Umbilical cord (tissue), 2 donors: Measurements from ENCODE around the gene AAGAB. TPM values are rescaled to one million over a fixed set of nuclear protein-coding genes. Genes with fewer than 3 reads are reported as not detected.

Source experiments
- DNase-seq: peaks from one replicate; pipeline ENCODE4 v3.0.0-alpha.2; 2015; ENCODE audit warnings: low spot score
- total RNA-seq: library from RNA; depleted of rRNA; stranded (reverse); fragments of >200 nt; gene quantifications from one replicate; pipeline ENCODE4 v1.2.3, GENCODE V29; 2014; ENCODE audit warnings: low replicate concordance; ENCODE audit not compliant: insufficient read depth

AAGAB gene
- total RNA-seq, 1 donor from 2014 or later = 25.0 TPM

- no peak for DNase-seq
Measured at GRCh38 chr15:67189326-67190051, 65.0 kb downstream of the AAGAB start.

DNA sequence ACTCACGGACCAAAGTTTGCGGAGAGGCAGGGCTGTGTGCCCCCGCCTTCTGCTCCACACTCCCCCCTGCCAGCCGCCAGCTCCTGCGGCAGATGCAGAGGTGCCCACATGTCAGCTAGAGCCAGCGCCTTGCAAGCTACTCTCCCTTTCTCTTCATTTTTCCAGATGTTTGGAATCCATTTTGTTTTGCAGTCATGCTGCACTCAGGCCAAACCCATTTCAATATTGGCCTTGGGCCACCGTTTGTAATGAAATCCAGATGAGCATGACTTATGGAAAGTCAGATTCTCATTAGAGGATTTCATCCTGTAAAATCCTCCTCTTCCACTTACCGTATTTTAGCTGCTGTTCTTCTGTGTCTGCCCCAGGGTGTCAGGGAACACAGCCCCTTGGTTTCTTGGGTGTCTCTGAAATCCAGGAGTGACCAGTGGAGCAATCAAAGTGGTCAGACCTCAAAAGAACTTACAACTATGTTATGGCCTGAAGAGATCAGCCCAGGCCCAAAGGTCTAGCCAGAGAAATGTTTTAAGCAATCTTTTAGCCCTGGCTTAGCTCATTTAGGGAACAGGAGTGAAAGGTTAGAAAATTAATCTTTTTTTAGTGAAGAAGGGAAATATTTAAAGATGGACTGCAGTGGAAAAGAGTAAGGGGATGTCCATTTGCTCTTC lies 65.8 kb downstream of the AAGAB start:
- DNase-seq = peak; percentile 89

DNA sequence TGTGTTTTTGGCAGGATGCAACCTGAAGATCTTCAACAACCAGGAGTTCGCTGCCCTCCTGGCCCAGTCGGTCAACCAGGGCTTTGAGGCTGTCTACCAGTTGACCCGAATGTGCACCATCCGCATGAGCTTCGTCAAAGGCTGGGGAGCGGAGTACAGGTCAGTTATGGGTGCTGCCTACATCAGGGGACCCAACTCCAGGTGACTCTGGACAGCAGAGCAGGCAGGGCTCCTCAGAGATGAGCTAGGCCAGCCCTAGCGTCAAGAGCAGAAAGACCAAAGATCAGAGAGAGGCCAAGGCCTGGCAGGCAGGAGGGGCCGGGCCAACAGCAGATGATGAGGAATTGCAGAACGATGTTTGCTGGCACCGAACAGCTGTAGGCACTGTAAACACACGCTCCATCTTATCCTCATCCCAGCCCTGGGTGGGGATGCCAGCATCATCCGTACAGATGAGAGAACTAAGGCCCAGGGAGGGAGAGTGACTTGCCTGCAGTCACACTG lies 67.1 kb downstream of the AAGAB start:
- DNase-seq = no peak

DNA sequence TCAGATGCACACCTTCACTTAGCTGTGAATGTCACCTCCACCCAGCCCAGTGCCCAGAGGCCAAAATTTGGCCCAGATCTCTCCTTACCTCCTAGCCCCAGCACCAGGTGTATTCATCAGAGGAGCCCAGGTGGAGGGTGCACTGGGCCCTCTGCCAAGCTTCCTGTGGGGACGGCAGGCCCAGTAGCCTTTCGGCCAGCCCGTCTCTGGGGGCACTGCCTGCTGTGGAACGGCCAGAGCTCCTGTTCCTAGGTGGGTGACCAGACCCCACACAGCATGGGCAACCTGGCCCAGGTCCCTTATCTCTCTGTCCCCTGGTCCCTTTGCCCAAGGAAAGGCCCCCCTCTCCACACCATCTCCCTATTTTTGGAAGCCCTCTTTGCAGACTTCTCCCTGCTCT lies 67.8 kb downstream of the AAGAB start:
- no peak for DNase-seq

GRCh38 chr15:67186226-67186649 lies 68.2 kb downstream of the AAGAB start:
- no peak for DNase-seq

- DNase-seq = no peak
Measured at GRCh38 chr15:67185621-67186225, 68.7 kb downstream of the AAGAB start.

GRCh38 chr15:67185051-67185450 lies 69.4 kb downstream of the AAGAB start:
- no peak for DNase-seq

GRCh38 chr15:67184208-67184925 lies 70.1 kb downstream of the AAGAB start:
- no peak for DNase-seq

- peak; percentile 88 for DNase-seq
Measured at GRCh38 chr15:67183443-67184169, 70.9 kb downstream of the AAGAB start.

- DNase-seq = no peak
Measured at GRCh38 chr15:67181221-67181639, 73.2 kb downstream of the AAGAB start.

- no peak for DNase-seq
Measured at GRCh38 chr15:67180514-67181191, 73.8 kb downstream of the AAGAB start.

DNA sequence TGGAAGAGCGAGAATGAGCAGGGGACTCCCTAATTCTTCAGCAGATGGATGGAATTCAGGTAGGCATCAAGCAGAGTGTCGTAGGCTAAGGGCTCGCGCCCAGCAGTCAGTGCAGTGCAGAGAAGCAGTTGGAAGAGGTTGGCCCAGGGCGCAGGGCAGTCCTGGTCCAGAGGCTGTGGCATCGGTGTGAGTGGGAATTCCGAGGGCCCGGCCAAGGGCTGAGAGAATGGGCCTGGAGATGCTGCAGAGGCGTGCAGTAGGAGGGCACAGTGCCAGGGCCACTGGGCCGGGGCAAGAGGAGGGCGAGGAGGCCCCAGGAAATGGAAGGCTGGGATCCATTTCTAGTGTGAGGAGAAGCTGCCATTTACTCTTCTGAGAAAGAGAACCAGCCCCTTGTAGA lies 74.4 kb downstream of the AAGAB start:
- no peak for DNase-seq

- DNase-seq = no peak
Measured at GRCh38 chr15:67179411-67179995, 75.0 kb downstream of the AAGAB start.

GRCh38 chr15:67178569-67179210 lies 75.8 kb downstream of the AAGAB start:
- peak; percentile 90 for DNase-seq

DNA sequence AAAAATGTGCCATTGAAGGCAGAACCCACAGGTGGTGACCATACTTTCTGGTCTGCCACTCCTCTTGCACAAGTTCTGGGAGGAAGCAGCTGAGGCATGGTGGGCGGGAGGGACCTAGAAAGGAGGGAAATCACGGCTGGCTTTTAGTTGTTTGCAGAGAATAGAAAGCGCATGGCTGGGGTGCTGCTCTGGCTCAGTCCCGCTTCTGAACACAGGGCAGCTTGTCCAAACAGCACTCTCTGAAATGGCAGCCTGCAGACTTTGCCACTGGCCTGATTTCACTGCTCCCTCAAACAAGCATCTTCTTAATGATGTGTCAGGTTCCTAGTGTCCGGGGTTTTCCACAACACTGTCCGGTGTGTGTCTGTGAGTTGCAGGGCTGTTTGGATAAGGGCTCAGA lies 76.7 kb downstream of the AAGAB start:
- no peak for DNase-seq

- no peak for DNase-seq
Measured at GRCh38 chr15:67176195-67176971, 78.1 kb downstream of the AAGAB start.

DNA sequence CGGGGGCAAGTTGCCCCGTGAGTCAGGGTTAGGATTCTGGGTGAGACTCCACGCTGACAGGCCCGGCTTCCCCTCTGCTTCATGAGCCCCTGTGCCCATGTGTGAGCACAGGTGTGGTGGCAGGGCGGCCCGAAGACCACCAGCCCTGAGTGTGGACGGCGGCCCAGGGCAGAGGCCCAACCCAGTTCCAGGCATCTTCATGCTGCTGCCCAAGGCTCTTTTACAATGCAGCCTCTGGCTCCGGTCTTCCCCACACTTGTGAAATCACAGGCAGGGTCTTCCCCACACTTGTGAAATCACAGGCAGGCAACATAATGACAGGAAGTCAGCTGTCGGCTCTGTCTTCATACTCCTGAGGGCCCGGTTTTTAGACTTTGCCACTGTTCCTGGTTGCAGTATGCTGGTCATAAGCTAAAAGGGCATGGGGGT lies 78.8 kb downstream of the AAGAB start:
- peak; percentile 52 for DNase-seq

DNA sequence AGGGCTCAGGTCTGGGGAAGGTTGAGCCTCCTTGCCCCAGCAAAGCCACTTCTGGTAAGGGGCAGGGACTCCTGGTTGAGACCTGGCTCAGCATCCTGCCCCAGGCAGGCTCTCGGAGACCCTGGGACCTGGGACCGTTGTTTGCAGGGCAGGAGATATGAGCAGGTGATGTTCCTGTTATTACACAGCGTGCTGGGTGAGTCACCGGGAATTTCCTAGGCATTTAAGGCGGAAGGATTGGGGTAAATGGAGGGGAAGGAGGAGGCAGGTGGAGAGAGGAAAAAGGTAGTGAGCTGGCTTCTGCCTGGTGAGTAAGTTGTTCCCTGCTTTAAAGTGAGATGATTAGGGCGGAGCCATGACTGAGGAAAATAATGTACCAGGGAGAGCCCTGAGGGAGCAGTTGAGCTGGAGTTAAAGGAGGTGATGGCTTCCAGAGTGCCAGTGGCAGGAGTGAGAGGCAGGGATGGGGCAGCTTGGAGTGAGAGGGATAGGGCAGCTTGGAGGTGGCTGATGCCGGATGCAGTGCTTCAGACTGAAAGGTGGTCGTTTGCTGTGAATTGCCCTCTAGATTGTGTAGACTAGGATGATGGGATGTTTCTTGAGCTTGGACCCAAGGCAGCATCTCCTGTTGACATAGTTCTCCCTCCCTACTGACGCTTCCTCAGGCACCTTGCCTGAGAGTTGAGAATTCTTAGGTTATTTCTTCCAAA lies 79.4 kb downstream of the AAGAB start:
- no peak for DNase-seq
